ENCODE measurements around the gene HIPK1. TPM values are rescaled to one million over a fixed set of nuclear protein-coding genes. Genes with fewer than 3 reads are reported as not detected.

The HIPK1 gene
- total and polyA plus RNA-seq, 2 experiments from 2014 or later = 7.6 to 23.6 TPM

DNA sequence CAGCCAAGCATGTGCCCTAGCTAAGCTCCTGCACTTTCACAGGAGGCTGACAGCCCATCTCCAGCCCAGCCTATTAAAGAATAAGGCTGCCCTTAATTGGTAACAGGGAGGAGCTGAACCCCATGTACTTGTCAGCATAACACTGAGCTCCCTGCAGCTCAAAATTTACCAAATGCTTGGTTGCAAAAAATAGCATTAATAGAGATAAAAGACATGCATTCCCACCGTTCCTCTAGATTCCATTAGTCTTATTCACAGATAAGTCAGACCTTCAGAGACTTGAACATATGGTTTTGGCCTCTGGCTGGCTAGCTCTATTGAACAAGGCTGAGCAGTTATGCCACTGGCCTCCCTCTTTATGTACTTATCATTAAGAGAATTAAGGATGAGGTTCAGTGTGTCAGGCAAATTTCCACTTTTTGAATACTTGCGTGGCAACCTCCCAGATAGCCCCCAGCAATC lies 79.4 kb downstream of the HIPK1 start:
- Histone ChIP-seq H3K9me2 (ENCODE audit: insufficient read depth) (no peaks in the 10 kb centered on the region), H3K4me1 (ENCODE audit: insufficient read depth) (peaks cover 19% of the 10 kb centered on the region), H4K20me1 (ENCODE audit: insufficient read depth) (no peaks in the 10 kb centered on the region), H2AFZ (no peak overlapping the region), H3K27ac (no peak overlapping the region), H3K9ac (no peak overlapping the region), H3K9me3 (ENCODE audit: low read depth) (no peaks in the 10 kb centered on the region), H3K36me3 (ENCODE audit: low read depth) (no peaks in the 10 kb centered on the region), H3F3A (ENCODE audit: insufficient read depth) (no peaks in the 10 kb centered on the region), H3K4me2 (ENCODE audit: unreplicated experiment) (no peak overlapping the region), H3K27me3 (replicated peaks; ENCODE audit: insufficient read depth) (no peaks in the 10 kb centered on the region), H3K4me3 (no peak overlapping the region), H3K79me2 (ENCODE audit: insufficient read depth) (no peaks in the 10 kb centered on the region)
- DNase-seq = peak; percentile 17
- TF ChIP-seq EZH2phosphoT487 (IDR thresholded peaks at IDR 0.05; ENCODE audit: insufficient read depth, low read depth) (no peak), EZH2 (IDR thresholded peaks at IDR 0.05; ENCODE audit: insufficient read depth, poor library complexity, severe bottlenecking) (no peak)
- in situ Hi-C loops (cut with MboI) = no loop called here
- 50 to 52% methylated on average over 2 of the region's 2 CpGs for WGBS, 2 experiments (ENCODE audit: low coverage in 1 of 2, low lambda C conversion rate in 2 of 2, missing lambda C conversion rate in 2 of 2)

- H3K9me2 ChIP-seq (ENCODE audit: insufficient read depth) = no peaks in the 10 kb centered on the region
- no peak overlapping the region for H3K4me3 ChIP-seq
- H3F3A ChIP-seq (ENCODE audit: insufficient read depth) = no peaks in the 10 kb centered on the region
- no peaks in the 10 kb centered on the region for H4K20me1 ChIP-seq (ENCODE audit: insufficient read depth)
- no peak overlapping the region for H3K9ac ChIP-seq
- no peak overlapping the region for H3K27ac ChIP-seq
- no peak overlapping the region for H2AFZ ChIP-seq
- H3K36me3 ChIP-seq (ENCODE audit: low read depth) = no peaks in the 10 kb centered on the region
- no peak overlapping the region for H3K4me2 ChIP-seq (ENCODE audit: unreplicated experiment)
- in situ Hi-C loops (cut with MboI) = no loop called here
- TF ChIP-seq EZH2 (IDR thresholded peaks at IDR 0.05; ENCODE audit: insufficient read depth, poor library complexity, severe bottlenecking) = no peak
- TF ChIP-seq EZH2phosphoT487 (IDR thresholded peaks at IDR 0.05; ENCODE audit: insufficient read depth, low read depth) = no peak
- no peaks in the 10 kb centered on the region for H3K9me3 ChIP-seq (ENCODE audit: low read depth)
- DNase-seq = no peak
- no peaks in the 10 kb centered on the region for H3K27me3 ChIP-seq (replicated peaks; ENCODE audit: insufficient read depth)
- H3K79me2 ChIP-seq (ENCODE audit: insufficient read depth) = no peaks in the 10 kb centered on the region
- peaks cover 19% of the 10 kb centered on the region for H3K4me1 ChIP-seq (ENCODE audit: insufficient read depth)
Observed at GRCh38 chr1:114008993-114009392, 79.9 kb downstream of the HIPK1 start.

- in situ Hi-C loops (cut with MboI) = no loop called here
- WGBS, 2 experiments (ENCODE audit: low coverage in 1 of 2, low lambda C conversion rate in 2 of 2, missing lambda C conversion rate in 2 of 2) = 24 to 28% methylated on average over 1 of the region's 1 CpG
- TF ChIP-seq EZH2 (IDR thresholded peaks at IDR 0.05; ENCODE audit: insufficient read depth, poor library complexity, severe bottlenecking) = no peak
- TF ChIP-seq EZH2phosphoT487 (IDR thresholded peaks at IDR 0.05; ENCODE audit: insufficient read depth, low read depth) = peak; percentile 83; the same call in 1 of the 2 replicates
- no peak overlapping the region for H3K27ac ChIP-seq
- peak; percentile 56 for DNase-seq
- H3K9ac ChIP-seq = no peak overlapping the region
- peaks cover 21% of the 10 kb centered on the region for H3K4me1 ChIP-seq (ENCODE audit: insufficient read depth)
- H2AFZ ChIP-seq = no peak overlapping the region
- H3F3A ChIP-seq (ENCODE audit: insufficient read depth) = no peaks in the 10 kb centered on the region
- no peaks in the 10 kb centered on the region for H3K79me2 ChIP-seq (ENCODE audit: insufficient read depth)
- no peak overlapping the region for H3K4me3 ChIP-seq
- no peaks in the 10 kb centered on the region for H4K20me1 ChIP-seq (ENCODE audit: insufficient read depth)
- H3K4me2 ChIP-seq (ENCODE audit: unreplicated experiment) = no peak overlapping the region
- H3K36me3 ChIP-seq (ENCODE audit: low read depth) = no peaks in the 10 kb centered on the region
- no peaks in the 10 kb centered on the region for H3K27me3 ChIP-seq (replicated peaks; ENCODE audit: insufficient read depth)
- no peaks in the 10 kb centered on the region for H3K9me2 ChIP-seq (ENCODE audit: insufficient read depth)
- H3K9me3 ChIP-seq (ENCODE audit: low read depth) = no peaks in the 10 kb centered on the region
Observed at GRCh38 chr1:114009393-114009792, 80.3 kb downstream of the HIPK1 start.

- no peaks in the 10 kb centered on the region for H3K27me3 ChIP-seq (replicated peaks; ENCODE audit: insufficient read depth)
- no peak overlapping the region for H3K9ac ChIP-seq
- TF ChIP-seq EZH2 (IDR thresholded peaks at IDR 0.05; ENCODE audit: insufficient read depth, poor library complexity, severe bottlenecking) = no peak
- TF ChIP-seq EZH2phosphoT487 (IDR thresholded peaks at IDR 0.05; ENCODE audit: insufficient read depth, low read depth) = no peak
- no peaks in the 10 kb centered on the region for H3K36me3 ChIP-seq (ENCODE audit: low read depth)
- H3K79me2 ChIP-seq (ENCODE audit: insufficient read depth) = no peaks in the 10 kb centered on the region
- DNase-seq = no peak
- no peak overlapping the region for H3K4me3 ChIP-seq
- H3K4me2 ChIP-seq (ENCODE audit: unreplicated experiment) = no peak overlapping the region
- H2AFZ ChIP-seq = no peak overlapping the region
- H3K9me2 ChIP-seq (ENCODE audit: insufficient read depth) = no peaks in the 10 kb centered on the region
- no peaks in the 10 kb centered on the region for H3K9me3 ChIP-seq (ENCODE audit: low read depth)
- H4K20me1 ChIP-seq (ENCODE audit: insufficient read depth) = no peaks in the 10 kb centered on the region
- in situ Hi-C loops (cut with MboI) = no loop called here
- WGBS, 2 experiments (ENCODE audit: low coverage in 1 of 2, low lambda C conversion rate in 2 of 2, missing lambda C conversion rate in 2 of 2) = 80% methylated on average over 9 of the region's 9 CpGs
- H3K27ac ChIP-seq = no peak overlapping the region
- H3F3A ChIP-seq (ENCODE audit: insufficient read depth) = peaks cover 10% of the 10 kb centered on the region; the same call in 1 of the 2 replicates
- H3K4me1 ChIP-seq (ENCODE audit: insufficient read depth) = peaks cover 32% of the 10 kb centered on the region
Observed at GRCh38 chr1:114010433-114011184, 81.5 kb downstream of the HIPK1 start.
